Measurements from ENCODE around the gene CYP2C19.
"Not testable (repeated sequence)": the region's sequence is repeated elsewhere in the genome, so short reads cannot be mapped to it uniquely, and the experiment has no call there.

Gene CYP2C19

GRCh38 chr10:94878649-94879048 lies 116.2 kb downstream of the CYP2C19 start:
- no peak for DNase-seq (ENCODE audit: low read depth)

DNA sequence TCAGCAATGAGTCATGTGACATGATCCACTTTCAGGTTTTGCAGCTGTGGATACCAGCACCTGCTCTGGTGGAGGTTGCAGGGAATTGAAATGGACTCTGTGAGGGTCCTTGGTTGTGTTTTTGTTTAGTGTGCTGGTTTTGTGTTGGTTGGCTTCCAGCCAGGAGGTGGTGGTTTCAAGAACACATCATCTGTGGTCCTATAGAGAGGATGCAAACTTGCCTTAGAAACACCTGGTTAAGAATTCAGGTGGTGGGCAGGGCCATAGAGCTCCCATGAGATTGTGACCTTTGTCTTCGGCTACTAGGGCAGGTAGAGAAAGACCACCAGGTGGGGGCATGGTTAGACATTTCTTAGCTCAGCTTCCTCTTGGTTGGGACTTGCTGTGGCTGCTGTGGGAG lies 116.7 kb downstream of the CYP2C19 start:
- DNase-seq (ENCODE audit: low read depth): no peak
- no peak overlapping the region for H3K4me3 ChIP-seq (ENCODE audit: low read depth, low read length)
- TF ChIP-seq CTCF (IDR thresholded peaks at IDR 0.05; ENCODE audit: low read depth, low read length, missing control alignments): no peak

More at GRCh38 chr10:94878649-94879048, 116.2 kb downstream of the CYP2C19 start:
- no peak for TF ChIP-seq CTCF (IDR thresholded peaks at IDR 0.05; ENCODE audit: low read depth, low read length, missing control alignments)
- no peak overlapping the region for H3K4me3 ChIP-seq (ENCODE audit: low read depth, low read length)

- no peak for DNase-seq (ENCODE audit: low read depth)
- no peak for TF ChIP-seq CTCF (IDR thresholded peaks at IDR 0.05; ENCODE audit: low read depth, low read length, missing control alignments)
- H3K4me3 ChIP-seq (ENCODE audit: low read depth, low read length): no peak overlapping the region
Measured at GRCh38 chr10:94889123-94889522, 126.6 kb downstream of the CYP2C19 start.

GRCh38 chr10:94890264-94891022 lies 128.0 kb downstream of the CYP2C19 start:
- no peak for TF ChIP-seq CTCF (IDR thresholded peaks at IDR 0.05; ENCODE audit: low read depth, low read length, missing control alignments)

GRCh38 chr10:94898414-94898813 lies 135.9 kb downstream of the CYP2C19 start:
- not testable (repeated sequence) for H3K4me3 ChIP-seq (ENCODE audit: low read depth, low read length); DNase-seq (ENCODE audit: low read depth)

More at GRCh38 chr10:94890264-94891022, 128.0 kb downstream of the CYP2C19 start:
- H3K4me3 ChIP-seq (ENCODE audit: low read depth, low read length): no peak overlapping the region
- no peak for DNase-seq (ENCODE audit: low read depth)

- no peak for TF ChIP-seq CTCF (IDR thresholded peaks at IDR 0.05; ENCODE audit: low read depth, low read length, missing control alignments)
Measured at GRCh38 chr10:94902080-94902479, 139.6 kb downstream of the CYP2C19 start.

GRCh38 chr10:94902570-94902969 lies 140.1 kb downstream of the CYP2C19 start:
- no peak overlapping the region for H3K4me3 ChIP-seq (ENCODE audit: low read depth, low read length)
- TF ChIP-seq CTCF (IDR thresholded peaks at IDR 0.05; ENCODE audit: low read depth, low read length, missing control alignments): no peak
- no peak for DNase-seq (ENCODE audit: low read depth)

More at GRCh38 chr10:94902080-94902479, 139.6 kb downstream of the CYP2C19 start:
- no peak for DNase-seq (ENCODE audit: low read depth)
- no peak overlapping the region for H3K4me3 ChIP-seq (ENCODE audit: low read depth, low read length)
